Inflammatory macrophage treated with lipopolysaccharide for 4 hours (primary cell): Measurements from ENCODE around the gene KLK7.

ENCODE experiments used
- DNase-seq: peaks from one replicate; pipeline ENCODE4 v3.0.0-alpha.2; 2020

The KLK7 gene

DNA sequence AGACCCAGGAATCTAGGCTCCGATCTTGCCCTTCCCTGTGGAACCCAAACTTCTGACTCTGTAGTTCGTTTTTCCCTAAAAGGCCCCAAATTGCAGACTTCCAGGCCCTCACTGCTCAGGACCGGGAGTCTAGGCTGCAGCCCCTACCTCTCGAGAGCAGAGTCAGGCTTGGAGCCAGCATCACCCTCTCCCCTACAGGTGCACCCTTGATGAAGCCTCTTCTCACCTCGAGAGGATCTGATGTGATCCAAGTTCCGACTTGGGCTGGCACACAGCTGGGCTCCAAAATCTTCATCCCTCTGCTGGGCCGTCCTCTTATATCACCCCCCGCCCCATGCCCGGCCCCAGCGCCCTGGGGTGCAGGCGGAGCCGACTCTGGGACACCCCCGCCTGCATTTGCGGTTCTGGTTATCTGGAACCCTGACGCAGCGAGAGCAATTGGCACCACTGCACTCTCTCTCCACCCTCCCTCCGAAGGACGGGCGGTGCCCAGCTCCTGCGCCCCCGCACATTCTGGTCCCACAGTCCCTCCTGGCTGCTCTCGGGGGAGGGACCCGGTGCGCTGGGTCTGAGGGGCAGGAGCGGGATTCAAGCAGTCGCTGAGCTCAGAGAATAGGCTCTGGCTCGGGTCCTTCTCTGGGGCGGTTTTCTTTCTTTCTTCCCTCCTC is at the start of gene KLK7:
Gene KLK7 (minus strand): TSS at position 293 of the 668 bp plus-strand sequence. CDS start 1,518 bp downstream, outside the sequence.
- DNase-seq, result no peak

DNA sequence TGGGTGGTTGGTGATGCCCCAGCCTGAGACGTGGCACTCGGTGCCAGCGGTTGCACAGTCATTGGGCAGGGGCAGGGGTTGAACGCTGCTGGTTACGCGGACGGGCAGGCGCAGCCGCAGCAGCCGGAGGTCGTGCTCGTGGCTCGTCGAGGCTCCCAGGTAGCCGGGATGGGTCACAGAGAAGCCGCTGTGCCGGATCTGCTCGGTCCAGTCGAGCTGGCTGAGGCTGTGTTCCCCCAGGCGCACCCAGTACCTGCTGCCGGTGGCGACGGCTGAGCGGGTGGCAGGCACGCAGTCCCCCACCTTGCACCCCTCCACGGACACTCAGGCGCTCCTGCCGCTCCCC is 48.1 kb upstream of the KLK7 start:
- DNase-seq, result no peak

DNA sequence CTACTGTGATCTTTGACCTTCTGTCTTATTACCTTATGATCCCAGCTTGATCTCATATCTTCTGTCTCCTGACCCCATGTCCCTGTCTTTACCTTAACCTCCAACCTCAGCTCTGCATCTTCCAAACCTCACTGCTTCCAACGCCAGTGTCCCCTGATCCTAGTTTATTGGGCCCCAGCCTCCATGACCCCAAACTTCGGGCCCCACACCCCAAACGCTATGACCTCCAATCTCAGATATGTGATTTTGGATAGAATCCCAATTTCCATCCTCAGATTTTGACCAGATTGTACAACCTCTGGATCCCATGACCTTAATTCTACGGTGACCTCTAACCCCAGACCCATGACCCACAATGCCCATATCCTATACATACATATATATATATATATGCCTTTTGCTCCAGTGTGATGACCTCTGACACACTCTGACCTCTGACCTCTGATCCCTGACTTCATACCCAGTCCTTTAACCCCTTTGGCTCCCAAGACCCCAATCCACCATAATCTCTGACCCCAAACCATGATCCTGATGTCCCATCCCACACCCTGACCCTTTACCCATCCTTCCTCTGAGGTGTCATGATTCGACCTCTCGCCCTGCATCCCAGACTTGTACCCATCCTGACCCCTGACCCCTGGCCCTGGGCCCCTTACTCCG is 47.6 kb upstream of the KLK7 start:
- DNase-seq, result no peak

DNA sequence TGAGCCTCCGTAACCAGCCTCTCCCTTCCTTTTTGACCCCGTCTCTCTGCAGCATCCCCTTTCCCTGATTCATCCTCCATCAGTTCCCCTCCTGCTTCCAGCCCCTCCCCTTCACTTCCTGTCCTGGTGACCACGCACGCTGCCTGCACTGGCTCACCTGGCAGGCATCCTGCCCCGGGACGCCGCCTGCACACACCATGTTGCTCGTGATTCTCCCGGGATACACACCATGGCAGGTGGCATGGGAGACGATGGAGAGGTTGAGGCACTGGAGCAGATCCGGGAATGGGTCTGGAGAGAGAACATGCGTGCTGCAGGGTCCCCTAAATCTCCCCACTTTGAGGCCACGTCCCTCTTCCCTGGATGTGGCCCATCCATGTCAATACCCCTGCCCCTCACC is 46.9 kb upstream of the KLK7 start:
- no peak for DNase-seq

DNA sequence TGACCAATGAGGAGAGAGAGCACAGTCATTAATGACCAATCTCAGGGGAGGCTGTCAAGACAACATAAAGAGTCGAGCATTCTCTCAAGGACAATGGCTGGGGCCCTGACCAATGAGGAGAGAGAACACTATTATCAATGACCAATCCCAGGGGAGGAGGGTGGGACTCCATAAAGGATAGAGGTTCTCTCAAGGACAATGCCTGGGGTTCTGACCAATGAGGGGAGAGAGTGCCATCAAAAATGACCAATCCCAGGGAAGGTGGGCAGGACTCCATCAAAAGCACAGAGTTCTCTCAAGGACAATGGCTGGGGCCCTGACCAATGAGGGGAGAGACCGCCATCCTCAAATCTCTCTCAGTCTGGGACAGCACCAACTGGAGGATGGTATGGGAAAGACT is 46.0 kb upstream of the KLK7 start:
- no peak for DNase-seq

DNA sequence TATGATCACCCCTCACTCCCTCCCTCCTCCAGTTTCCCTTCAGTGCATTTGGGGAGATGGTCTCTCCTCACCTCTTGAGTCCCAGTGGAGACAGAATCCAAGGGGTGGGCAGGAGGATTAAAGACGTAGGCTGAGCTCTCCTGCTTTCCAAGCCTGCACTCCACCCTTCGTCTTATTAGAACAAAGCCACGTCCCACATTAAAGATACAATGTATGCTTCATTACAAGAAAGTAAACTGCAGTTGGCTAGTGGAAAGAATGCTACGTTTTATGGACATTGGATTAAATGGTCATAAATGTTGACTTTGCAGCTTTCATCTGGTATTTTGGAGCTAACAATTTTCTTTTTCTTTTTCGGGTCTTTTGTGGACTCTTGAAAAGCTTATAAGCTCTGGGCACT is 44.2 kb upstream of the KLK7 start:
- DNase-seq, result no peak

DNA sequence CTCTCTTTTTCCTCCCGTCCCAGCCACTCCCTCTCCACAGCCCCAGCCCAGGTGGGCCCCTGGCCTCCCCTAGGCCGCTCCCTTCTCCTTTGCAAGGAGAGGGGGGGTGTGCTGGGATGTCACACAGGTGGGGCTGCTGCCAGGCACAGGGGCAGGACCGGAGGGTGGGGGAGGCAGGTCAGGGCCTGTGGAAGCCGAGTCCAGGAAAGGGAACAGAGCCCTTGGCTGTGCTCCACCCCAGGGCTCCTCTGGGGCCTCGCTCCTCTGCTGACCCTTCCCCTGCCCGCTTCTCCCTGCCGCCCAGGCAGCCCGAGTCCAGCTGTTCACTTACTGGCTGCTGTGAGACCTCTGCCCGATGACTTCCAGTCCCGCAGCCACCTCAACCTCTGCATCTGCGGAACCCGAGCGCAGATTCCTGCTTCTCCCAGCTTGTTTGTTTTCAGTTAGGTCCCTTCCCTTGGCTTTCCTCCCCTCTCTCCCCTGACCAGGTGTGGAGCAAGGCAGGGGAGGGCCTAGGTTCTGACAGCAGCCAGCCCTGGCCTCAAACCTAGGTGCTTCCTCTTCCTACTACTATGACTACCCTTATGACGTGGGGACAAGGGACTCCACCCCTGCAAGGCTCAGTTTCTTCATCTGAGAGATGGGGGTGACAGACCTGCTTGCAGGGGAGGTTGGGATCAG is 43.5 kb upstream of the KLK7 start:
- DNase-seq, result no peak

DNA sequence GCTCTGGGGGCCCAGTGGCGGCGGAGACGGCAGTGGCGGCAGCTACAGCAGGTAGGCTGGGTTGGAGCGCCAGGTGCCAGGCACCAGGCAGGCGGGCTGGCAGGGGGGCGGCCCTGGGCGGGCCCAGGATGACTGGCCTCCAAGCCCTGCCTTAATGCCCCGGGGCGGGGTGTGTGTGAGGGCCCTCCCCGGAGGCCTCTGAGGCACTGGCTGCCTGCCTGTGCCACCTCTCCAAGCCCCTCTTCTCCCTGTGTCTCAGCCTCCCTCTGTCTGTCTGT is 42.8 kb upstream of the KLK7 start, which contains the start of gene KLK11:
Gene KLK11 (minus strand): TSS at position 63 of the 278 bp plus-strand sequence. CDS start 985 bp downstream, outside the sequence.
- no peak for DNase-seq

DNA sequence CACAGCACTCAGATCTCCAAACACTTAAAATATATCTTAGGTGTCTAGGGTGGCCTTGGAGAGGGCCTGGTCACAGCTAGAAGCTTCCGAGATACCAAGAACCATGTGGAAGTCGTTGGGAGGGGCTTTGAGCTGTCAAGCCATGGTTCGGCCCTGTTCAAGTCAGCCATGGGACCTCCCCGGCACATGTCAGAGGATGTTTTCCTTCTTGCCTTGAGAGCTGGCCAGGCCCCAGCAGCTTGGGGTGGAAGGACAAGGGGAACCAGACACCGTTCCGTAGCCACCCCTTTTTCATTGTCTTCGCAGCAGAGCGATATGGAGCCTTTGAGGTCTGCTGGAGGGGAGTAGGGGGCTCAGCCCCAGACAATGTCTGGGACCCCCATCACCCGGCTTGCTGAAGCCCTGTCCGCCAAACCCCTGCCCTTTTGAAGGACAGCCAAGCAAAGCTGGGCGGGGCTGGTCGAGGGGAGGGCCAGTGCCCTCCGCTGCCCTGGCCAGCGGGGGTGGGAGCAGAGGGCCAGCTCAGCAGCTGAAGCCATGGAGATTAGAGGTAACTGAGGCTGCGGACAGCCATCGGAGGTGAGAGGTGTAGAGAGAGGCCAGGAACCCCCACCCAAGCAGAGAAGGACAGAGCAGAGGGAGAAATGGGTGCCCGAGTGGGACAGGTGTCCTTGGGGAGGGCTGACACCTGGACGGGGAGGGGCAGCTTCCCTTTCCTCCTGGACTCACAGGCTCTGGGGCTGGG is 42.3 kb upstream of the KLK7 start:
- no peak for DNase-seq

DNA sequence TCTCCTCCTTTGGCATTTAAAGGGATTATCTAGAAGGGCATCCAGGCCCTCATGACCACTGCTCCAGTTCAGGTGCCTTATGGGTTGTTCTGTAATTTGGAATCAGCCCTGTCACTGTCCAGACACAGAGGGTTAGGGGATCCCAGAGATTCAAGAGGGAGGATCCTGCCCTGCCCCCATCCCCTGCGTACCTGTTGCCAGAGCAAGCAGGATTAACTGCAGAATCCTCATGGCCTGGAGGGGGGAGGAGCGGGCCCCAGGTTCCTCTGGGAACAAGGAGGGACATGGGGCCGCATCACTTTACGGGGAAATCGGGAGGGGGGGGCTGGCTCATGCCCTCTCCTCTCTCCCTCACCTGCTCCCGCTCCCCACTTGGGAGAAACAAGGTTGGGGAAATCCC is 41.7 kb upstream of the KLK7 start:
- DNase-seq, result no peak

DNA sequence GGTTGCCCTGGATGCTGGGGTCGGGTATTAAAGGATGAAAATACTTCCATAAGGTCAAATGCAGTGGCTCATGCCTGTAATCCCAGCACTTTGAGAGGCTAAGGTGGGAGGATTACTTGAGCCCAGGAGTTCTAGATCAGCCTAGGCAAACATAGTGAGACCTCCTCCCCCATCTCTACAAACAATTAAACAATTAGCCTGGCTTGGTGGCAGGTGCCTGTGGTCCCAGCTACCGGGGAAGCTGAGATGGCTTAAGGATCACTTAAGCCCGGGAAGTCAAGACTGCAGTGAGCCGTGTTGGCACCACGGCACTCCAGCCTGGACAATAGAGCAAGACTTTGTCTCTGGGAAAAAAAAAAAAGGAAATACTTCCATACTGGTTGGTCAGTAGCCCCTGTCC is 41.2 kb upstream of the KLK7 start:
- DNase-seq, result no peak

DNA sequence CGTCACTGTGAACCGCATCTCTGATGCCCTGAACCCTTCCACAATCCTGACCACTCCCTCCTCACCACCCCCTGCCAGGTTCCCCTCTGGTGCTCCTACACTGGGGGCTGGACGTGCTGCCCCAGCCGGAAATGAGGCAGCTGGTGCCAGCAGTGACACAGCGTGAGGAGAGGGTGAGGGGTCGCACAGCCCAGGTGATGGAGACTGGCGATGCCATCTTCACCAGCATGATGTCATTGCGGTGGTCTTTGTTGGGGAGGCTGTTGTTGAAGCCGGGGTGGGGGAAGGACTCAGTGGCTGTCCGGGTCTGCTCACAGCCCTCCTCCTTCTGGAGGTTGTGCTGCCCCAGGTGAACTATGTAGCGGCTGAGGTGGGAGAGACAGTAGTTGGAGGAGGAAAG is 40.2 kb upstream of the KLK7 start:
- no peak for DNase-seq

DNA sequence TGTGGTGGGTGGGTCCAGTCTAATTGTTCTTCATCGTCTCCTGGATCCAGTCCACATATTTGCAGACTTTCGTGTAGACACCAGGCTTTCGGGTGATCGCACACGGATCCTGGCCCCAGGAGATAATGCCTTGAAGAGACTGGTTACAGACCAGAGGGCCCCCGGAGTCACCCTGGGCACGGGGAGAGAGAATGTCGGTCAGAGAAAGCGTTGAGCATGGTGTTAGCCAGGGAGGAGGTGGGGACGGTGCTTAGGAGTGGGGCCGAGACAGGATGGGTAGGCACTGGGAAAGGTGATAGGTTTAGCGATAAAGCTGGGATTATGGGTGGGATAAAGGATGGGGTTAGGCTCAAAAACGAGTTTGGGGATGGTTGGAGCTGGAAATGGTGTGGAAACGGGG is 38.8 kb upstream of the KLK7 start:
- no peak for DNase-seq

DNA sequence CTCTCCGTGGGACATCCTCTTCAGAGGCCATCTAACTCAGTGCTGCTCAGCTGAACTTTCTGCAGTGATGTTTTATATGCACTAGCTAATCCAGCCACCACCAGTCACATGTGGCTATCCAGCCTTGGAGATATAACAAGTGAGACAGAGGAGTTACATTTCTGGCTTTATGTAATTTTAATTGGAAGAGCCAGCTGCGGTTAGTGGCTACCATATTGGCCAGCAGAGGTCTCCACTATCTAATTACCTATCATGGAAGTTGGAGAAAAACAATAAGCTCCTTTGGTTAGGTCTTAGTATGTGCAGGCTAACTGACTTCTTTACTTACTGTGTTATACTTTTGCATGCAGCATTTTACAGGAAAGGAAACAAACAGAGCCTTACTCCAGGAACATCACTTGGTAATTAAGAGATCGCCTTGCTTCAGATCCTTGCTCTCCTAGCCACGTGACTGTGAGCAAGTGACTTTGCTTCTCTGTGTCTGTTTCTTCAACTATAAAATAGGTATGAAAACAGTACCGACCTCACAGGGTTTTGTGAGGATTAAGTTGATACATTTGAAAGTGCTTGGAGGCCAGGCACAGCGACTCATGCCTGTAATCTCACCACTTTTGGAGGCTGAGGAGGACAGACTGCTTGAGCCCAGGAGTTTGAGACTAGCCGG is 37.4 kb upstream of the KLK7 start:
- peak; percentile 54 for DNase-seq

DNA sequence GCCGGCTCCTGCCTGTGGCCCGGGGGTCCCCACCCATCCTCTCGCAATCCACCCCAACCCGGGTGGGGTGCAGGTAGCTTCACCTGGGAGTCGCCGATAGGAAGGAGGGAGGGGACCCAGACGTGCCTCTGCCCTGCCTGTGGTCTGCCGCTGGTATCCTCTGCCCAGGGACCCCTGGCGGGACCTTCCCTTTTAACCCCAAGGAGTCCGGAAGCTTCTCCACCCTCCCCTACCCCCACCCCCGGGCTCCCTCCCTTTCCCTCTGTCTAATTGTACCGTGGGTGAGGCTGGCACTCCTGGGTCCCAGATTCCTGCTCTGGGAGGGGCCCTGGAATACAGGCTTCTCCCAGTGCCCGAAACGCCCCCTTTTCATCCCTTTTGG is 35.8 kb upstream of the KLK7 start, which contains the start of gene KLK10:
Gene KLK10 (minus strand): TSS at position 166 of the 382 bp plus-strand sequence. CDS start 579 bp downstream, outside the sequence.
- DNase-seq, result no peak

DNA sequence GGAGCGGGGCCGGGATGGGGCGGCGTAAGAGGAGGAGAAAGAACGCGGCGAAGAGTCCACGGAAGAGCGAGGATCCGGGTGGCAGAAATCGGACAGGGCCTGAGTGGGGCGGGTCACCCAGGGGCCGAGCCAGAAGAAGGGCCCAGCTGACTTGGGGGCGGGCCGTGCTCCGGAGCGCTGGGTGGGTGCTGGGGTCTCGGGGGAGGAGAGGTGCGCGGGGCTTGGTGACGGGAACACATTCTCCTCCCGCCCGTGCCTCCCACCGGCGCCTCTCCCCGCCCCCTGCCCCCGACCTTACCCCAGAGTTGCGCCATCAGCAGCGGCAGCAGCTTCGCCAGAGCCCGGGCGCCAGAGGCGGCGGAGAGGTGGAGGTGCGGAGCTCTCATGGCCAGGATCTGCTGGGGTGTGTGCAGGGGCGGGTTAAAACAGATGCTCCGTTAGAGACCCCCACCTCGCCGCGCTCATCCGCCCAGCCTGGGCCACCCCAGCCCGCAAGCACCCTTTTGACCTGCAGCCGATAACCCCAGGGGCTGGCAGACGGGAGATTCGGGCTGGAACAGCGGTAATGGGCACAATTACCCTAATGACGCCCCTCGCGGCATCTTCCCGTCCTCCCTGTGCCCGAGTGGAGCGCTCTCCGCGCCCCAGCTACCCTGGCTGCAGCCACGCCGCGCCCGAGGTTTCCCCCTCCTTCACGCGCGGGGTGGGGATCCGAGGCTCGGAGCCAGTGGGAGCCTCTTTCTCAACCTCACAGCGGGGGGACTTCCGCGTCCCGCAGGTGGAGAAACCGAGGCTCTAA is 35.2 kb upstream of the KLK7 start:
- peak; percentile 4 for DNase-seq

DNA sequence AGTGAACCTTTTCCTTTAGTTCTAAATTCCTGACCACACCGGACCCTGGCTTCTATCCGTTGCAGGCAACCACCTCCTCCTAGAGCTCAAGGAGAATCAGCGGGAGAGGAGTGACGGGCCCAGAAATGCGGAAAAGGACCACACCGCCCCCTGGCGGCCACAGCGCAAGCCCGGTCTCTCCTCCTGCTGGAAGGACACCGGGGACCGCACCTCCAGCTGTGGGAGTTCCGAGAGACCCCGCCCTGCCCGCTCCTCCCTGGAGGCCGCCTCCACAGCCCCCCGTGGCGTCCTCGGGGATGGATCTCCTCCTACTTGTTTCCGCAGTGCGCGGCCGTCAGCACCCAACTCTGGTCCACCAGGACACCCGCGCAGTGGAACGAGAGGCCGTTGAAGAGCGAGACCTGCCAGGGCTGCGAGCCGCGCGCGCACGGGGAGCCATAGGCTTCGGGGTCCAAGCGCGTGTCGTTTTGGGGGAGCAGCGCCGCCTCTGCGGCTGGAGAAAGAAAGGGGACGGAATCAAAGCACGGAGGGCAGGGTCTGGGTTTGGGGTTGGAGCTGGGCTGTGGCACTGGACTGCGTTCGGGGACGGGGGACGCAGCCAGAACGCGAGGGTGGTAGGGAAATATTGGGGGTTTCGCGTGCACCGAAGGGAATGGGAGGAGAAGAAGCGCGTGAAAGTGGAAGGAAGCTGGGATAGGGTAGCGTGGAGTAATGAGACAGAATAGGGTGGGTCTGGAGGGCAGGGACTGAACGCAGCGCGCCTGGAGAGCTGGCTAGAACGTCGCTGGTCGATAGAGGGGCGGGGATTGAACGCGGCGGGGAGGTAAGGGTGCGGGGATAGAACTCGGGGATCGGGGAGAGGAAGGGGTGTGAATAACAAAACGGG is 33.3 kb upstream of the KLK7 start:
- DNase-seq, result peak; percentile 54

DNA sequence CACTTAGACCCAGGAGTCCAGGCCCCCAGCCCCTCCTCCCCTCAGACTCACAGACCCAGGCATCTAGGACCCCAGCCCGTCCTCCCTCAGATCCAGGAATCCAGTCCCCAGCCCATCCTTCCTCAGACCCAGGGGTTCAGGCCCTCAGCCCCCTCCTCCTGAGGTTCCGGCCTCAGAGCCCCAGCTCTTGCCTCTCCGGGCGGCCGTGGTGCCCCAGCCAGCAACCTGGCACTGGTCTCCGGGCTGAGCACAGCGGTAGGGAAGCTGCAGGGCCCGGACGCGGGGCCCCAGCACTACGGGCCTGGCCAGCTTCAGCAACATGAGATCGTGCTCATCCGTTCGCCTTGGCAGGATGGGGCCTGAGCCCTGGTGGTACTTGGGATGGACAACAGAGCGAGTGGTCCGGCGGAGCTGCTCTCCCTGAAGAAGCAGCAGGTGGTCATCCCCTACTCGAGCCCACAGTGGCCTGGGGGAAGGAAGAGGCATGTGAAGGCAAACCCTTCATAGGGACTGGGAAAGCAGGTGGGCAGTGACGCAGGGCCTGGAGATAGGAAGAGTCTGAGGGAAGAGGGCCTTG is 32.1 kb upstream of the KLK7 start:
- DNase-seq, result no peak

DNA sequence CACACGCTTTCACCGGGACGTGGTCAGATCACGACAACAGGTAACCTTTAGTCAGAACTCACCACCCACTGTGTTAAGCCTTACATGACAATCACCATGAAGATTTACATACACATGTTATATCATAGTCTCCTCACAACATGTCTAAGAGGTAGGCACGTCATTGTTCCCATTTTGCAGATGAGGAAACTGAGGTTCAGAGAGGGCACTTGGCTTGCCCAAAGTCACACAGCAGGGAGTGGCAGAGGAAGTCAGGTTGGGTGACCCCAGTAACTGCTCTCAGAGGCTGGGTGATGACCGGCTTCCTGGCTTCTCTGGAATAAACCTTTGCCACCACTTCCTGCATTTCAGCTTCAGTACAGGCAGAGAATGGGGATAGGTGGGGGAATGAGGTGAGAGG is 30.5 kb upstream of the KLK7 start:
- DNase-seq, result no peak

DNA sequence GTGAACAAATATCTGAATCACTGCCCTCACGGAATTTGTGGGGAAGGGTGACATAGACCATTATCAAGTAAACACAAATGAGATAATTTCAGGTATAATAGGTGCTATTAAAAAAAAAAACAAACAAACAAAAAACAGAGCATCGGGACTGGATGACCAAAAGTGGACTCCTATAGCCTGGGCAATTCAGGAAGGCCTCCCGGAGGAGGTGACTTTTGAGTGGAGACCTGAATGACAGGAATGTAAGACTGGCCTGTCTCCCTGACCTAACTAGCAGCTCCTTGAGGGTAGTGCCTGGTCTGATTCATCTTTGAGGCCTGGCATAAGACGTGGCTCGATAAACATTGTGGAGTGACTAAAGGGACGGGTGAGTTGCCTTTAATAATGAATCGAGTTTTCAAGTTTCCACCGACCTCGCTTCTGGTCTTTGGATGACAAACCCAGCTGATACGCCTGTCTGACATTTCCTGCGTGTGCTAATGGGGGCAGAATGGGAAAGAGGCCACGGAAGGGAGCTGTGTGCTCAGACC is 29.0 kb upstream of the KLK7 start:
- DNase-seq, result no peak
